ENCODE results near the gene GPR89B. TPM values are rescaled to one million over a fixed set of nuclear protein-coding genes. Genes with fewer than 3 reads are reported as not detected.

GPR89B gene
- total and polyA plus RNA-seq, 2 donors (not counting 1 experiment from before 2014, with no cell fraction given) = 19.0 to 21.7 TPM

DNA sequence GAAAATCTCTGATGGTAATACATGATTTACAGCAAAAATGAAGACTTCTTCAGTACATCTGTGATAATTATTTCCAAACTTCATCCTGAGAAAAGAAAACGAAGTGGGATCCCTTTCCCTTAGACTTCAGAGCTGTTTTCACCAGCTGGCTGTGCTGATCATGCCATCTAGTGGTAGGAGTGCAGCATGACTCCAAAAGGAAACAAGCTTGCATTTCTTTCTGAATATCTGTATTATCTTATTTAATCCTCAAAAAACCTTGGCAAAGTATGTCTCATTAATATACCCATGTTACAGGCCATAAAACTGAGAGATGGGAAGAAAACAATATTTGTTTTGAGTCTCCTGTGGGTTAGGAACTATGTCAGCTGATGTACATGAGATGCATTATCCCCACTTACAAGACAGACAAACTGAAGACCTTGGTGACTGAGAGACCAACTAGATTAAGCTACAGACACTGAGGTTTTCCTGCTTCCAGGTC, 35.4 kb upstream of the GPR89B start:
- no peak overlapping the region for H3K9ac ChIP-seq (ENCODE audit: insufficient read depth, low read length)
- H3K36me3 ChIP-seq (ENCODE audit: control insufficient read depth, insufficient read depth, low read length) = no peaks in the 10 kb centered on the region
- no peaks in the 10 kb centered on the region for H3K4me1 ChIP-seq (ENCODE audit: control insufficient read depth, extremely low read depth, insufficient read depth, low read length)
- DNase-seq (ENCODE audit: low read depth in 2 of 2) = peak; percentile 47 to 73
- H3K27ac ChIP-seq (ENCODE audit: insufficient read depth, low read length) = no peak overlapping the region
- H3K27me3 ChIP-seq (ENCODE audit: control insufficient read depth, insufficient read depth, low read length) = no peaks in the 10 kb centered on the region
- no peaks in the 10 kb centered on the region for H3K79me2 ChIP-seq (ENCODE audit: control insufficient read depth, insufficient read depth, low read length)
- no peaks in the 10 kb centered on the region for H4K20me1 ChIP-seq (ENCODE audit: control insufficient read depth, extremely low read depth, insufficient read depth, low read length)
- H3K4me2 ChIP-seq (ENCODE audit: extremely low read depth, insufficient read depth, low read length) = no peak overlapping the region
- H2AFZ ChIP-seq (ENCODE audit: low read length) = no peak overlapping the region
- H3K9me3 ChIP-seq (ENCODE audit: control insufficient read depth, insufficient read depth, low read depth, low read length) = no peaks in the 10 kb centered on the region
- TF ChIP-seq EZH2 (IDR thresholded peaks at IDR 0.05; ENCODE audit: low read length, missing control alignments) = no peak
- TF ChIP-seq, protein P1, sequence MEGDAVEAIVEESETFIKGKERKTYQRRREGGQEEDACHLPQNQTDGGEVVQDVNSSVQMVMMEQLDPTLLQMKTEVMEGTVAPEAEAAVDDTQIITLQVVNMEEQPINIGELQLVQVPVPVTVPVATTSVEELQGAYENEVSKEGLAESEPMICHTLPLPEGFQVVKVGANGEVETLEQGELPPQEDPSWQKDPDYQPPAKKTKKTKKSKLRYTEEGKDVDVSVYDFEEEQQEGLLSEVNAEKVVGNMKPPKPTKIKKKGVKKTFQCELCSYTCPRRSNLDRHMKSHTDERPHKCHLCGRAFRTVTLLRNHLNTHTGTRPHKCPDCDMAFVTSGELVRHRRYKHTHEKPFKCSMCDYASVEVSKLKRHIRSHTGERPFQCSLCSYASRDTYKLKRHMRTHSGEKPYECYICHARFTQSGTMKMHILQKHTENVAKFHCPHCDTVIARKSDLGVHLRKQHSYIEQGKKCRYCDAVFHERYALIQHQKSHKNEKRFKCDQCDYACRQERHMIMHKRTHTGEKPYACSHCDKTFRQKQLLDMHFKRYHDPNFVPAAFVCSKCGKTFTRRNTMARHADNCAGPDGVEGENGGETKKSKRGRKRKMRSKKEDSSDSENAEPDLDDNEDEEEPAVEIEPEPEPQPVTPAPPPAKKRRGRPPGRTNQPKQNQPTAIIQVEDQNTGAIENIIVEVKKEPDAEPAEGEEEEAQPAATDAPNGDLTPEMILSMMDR (conservative IDR thresholded peaks at IDR 0.05 in 1 of 2, IDR thresholded peaks at IDR 0.05 in 1 of 2; ENCODE audit: low read depth in 1 of 2, low read length in 2 of 2) = peak; percentile 98 to 99
- no peak overlapping the region for H3K4me3 ChIP-seq (replicated peaks in 1 of 4; ENCODE audit: control extremely low read depth in 1 of 4, insufficient read depth in 1 of 4, low read depth in 3 of 4, low read length in 4 of 4)

DNA sequence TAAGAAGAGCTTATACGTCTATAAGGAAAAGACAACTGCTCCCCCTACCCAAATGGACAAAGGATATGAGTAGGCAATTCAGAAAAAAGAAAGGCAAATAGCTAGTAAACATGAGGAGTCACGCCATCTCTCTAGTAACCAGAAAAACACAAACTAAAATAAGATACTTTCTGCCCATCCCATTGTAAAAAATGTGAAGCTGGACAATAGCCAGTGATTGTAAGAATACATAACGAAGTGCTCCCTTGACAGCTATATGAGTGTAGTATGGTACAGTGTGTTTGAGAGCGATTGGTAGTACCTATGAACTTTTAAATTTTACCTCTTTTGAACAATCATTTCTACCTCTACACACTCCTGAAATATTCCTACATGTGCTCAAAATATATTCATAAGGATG, 33.1 kb upstream of the GPR89B start:
- Histone ChIP-seq H2AFZ (ENCODE audit: low read length) (no peak overlapping the region), H3K4me3 (replicated peaks in 1 of 4; ENCODE audit: control extremely low read depth in 1 of 4, insufficient read depth in 1 of 4, low read depth in 3 of 4, low read length in 4 of 4) (no peak overlapping the region), H3K36me3 (ENCODE audit: control insufficient read depth, insufficient read depth, low read length) (no peaks in the 10 kb centered on the region), H3K27ac (ENCODE audit: insufficient read depth, low read length) (no peak overlapping the region), H3K27me3 (ENCODE audit: control insufficient read depth, insufficient read depth, low read length) (no peaks in the 10 kb centered on the region), H4K20me1 (ENCODE audit: control insufficient read depth, extremely low read depth, insufficient read depth, low read length) (no peaks in the 10 kb centered on the region), H3K9ac (ENCODE audit: insufficient read depth, low read length) (no peak overlapping the region), H3K9me3 (ENCODE audit: control insufficient read depth, insufficient read depth, low read depth, low read length) (no peaks in the 10 kb centered on the region), H3K4me2 (ENCODE audit: extremely low read depth, insufficient read depth, low read length) (no peak overlapping the region), H3K4me1 (ENCODE audit: control insufficient read depth, extremely low read depth, insufficient read depth, low read length) (no peaks in the 10 kb centered on the region), H3K79me2 (ENCODE audit: control insufficient read depth, insufficient read depth, low read length) (no peaks in the 10 kb centered on the region)
- DNase-seq (ENCODE audit: low read depth in 2 of 2) = no peak
- TF ChIP-seq EZH2 (IDR thresholded peaks at IDR 0.05; ENCODE audit: low read length, missing control alignments) = no peak
- TF ChIP-seq, protein P1 (conservative IDR thresholded peaks at IDR 0.05 in 1 of 2, IDR thresholded peaks at IDR 0.05 in 1 of 2; ENCODE audit: low read depth in 1 of 2, low read length in 2 of 2) = no peak

DNA sequence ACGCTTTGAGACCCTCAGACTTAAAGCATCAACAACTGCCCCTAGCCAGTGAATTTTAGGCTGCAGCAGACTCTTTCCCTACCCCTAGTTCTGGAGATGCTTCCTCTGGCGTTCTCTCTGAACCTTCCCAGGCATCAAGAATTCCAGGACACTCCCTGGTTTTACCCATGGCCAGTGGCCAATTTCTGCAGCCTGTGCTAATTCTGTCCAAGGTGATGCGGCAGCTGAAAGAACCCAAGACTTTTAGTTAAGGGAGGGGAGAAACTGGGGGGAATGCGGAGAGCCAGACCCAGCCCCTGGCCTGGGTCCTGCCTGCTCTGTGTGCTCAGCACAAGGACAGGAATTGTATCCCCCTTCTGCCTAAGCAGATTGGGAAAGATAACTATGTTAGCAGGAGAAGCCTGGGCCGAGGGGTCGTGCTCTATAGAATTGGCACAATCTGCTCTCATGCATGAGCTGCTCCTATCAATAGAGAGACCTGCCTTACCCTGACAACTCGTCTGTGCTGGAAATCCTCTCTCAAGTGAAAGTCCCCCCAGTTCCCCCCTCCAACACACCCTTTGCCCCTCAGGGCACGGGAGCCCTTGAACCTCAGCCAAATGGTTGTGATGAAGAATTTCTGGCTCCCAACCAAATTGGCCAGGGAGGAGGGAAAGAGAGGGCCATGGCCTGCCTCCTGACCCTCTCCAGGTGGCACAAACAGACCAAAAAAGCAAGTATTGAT, 31.0 kb upstream of the GPR89B start:
- Histone ChIP-seq H3K36me3 (ENCODE audit: control insufficient read depth, insufficient read depth, low read length) (no peaks in the 10 kb centered on the region), H3K4me2 (ENCODE audit: extremely low read depth, insufficient read depth, low read length) (no peak overlapping the region), H3K9me3 (ENCODE audit: control insufficient read depth, insufficient read depth, low read depth, low read length) (no peaks in the 10 kb centered on the region), H4K20me1 (ENCODE audit: control insufficient read depth, extremely low read depth, insufficient read depth, low read length) (no peaks in the 10 kb centered on the region), H2AFZ (ENCODE audit: low read length) (no peak overlapping the region), H3K9ac (ENCODE audit: insufficient read depth, low read length) (no peak overlapping the region), H3K27ac (ENCODE audit: insufficient read depth, low read length) (no peak overlapping the region), H3K27me3 (ENCODE audit: control insufficient read depth, insufficient read depth, low read length) (no peaks in the 10 kb centered on the region), H3K79me2 (ENCODE audit: control insufficient read depth, insufficient read depth, low read length) (no peaks in the 10 kb centered on the region), H3K4me3 (replicated peaks in 1 of 4; ENCODE audit: control extremely low read depth in 1 of 4, insufficient read depth in 1 of 4, low read depth in 3 of 4, low read length in 4 of 4) (no peak overlapping the region), H3K4me1 (ENCODE audit: control insufficient read depth, extremely low read depth, insufficient read depth, low read length) (no peaks in the 10 kb centered on the region)
- no peak for TF ChIP-seq EZH2 (IDR thresholded peaks at IDR 0.05; ENCODE audit: low read length, missing control alignments)
- TF ChIP-seq, protein P1 (conservative IDR thresholded peaks at IDR 0.05 in 1 of 2, IDR thresholded peaks at IDR 0.05 in 1 of 2; ENCODE audit: low read depth in 1 of 2, low read length in 2 of 2) = no peak
- DNase-seq (ENCODE audit: low read depth in 2 of 2) = no peak
